Kidney glomerular epithelial cell (primary cell): ENCODE measurements around the gene CAMK2N2.

ENCODE experiments used
- DNase-seq: peaks from one replicate; lab custom pipeline; 2025; lab: John Stamatoyannopoulos, UW

CAMK2N2 gene

GRCh38 chr3:184240384-184241140 lies 20.8 kb downstream of the CAMK2N2 start:
- no peak for DNase-seq

- no peak for DNase-seq
These were observed 21.6 kb downstream of the CAMK2N2 start for GRCh38 chr3:184239708-184240107.

- DNase-seq: no peak
These were observed 22.1 kb downstream of the CAMK2N2 start for GRCh38 chr3:184239221-184239620.

GRCh38 chr3:184238246-184238818 lies 23.0 kb downstream of the CAMK2N2 start:
- no peak for DNase-seq

- DNase-seq: no peak
These were observed 23.5 kb downstream of the CAMK2N2 start for GRCh38 chr3:184237807-184238206.

- DNase-seq: no peak
These were observed 24.1 kb downstream of the CAMK2N2 start for GRCh38 chr3:184237211-184237610.

GRCh38 chr3:184236636-184237035 lies 24.7 kb downstream of the CAMK2N2 start:
- DNase-seq: no peak

- DNase-seq: no peak
These were observed 25.3 kb downstream of the CAMK2N2 start for GRCh38 chr3:184236033-184236410.

GRCh38 chr3:184235381-184236032 lies 25.8 kb downstream of the CAMK2N2 start:
- no peak for DNase-seq

- DNase-seq: no peak
These were observed 26.5 kb downstream of the CAMK2N2 start for GRCh38 chr3:184234671-184235380.

- peak; percentile 69 for DNase-seq
These were observed 27.1 kb downstream of the CAMK2N2 start for GRCh38 chr3:184234224-184234623.

GRCh38 chr3:184233127-184233843 lies 28.1 kb downstream of the CAMK2N2 start:
- DNase-seq: no peak

- no peak for DNase-seq
These were observed 29.7 kb downstream of the CAMK2N2 start for GRCh38 chr3:184231671-184232070.

- no peak for DNase-seq
These were observed 30.5 kb downstream of the CAMK2N2 start for GRCh38 chr3:184230603-184231528.

- no peak for DNase-seq
These were observed 31.2 kb downstream of the CAMK2N2 start for GRCh38 chr3:184230081-184230602.

GRCh38 chr3:184229394-184230080 lies 31.8 kb downstream of the CAMK2N2 start, which contains the start of gene VWA5B2:
Gene VWA5B2, plus strand, starts transcription at chr3:184229585. Its CDS starts 944 bp downstream, at chr3:184230529.
- peak; percentile 27 for DNase-seq

GRCh38 chr3:184228376-184229137 lies 32.8 kb downstream of the CAMK2N2 start:
- DNase-seq: no peak

GRCh38 chr3:184227481-184227935 lies 33.8 kb downstream of the CAMK2N2 start:
- peak; percentile 7 for DNase-seq

GRCh38 chr3:184223946-184224345 lies 37.4 kb downstream of the CAMK2N2 start:
- no peak for DNase-seq
